ENCODE measurements around the gene MTTP. TPM values are rescaled to one million over a fixed set of nuclear protein-coding genes. Genes with fewer than 3 reads are reported as not detected.

Gene MTTP
- total RNA-seq, 1 donor from 2014 or later, result not detected

GRCh38 chr4:99645638-99646037, 71.0 kb downstream of the MTTP start:
- H3K9me3 Mint-ChIP-seq (ENCODE audit: low read depth), result no peaks in the 10 kb centered on the region
- DNase-seq (ENCODE audit: low spot score), result no peak
- H3K4me3 Mint-ChIP-seq (ENCODE audit: unreplicated experiment), result no peak overlapping the region
- H3K36me3 Mint-ChIP-seq (ENCODE audit: low read depth), result no peaks in the 10 kb centered on the region
- TF ChIP-seq CTCF (IDR thresholded peaks at IDR 0.05), result no peak
- no peaks in the 10 kb centered on the region for H3K4me1 Mint-ChIP-seq (ENCODE audit: low read depth)
- peaks cover 27% of the 10 kb centered on the region for H3K27me3 Mint-ChIP-seq (ENCODE audit: low read depth)
- H3K27ac Mint-ChIP-seq (ENCODE audit: unreplicated experiment), result no peak overlapping the region

DNA sequence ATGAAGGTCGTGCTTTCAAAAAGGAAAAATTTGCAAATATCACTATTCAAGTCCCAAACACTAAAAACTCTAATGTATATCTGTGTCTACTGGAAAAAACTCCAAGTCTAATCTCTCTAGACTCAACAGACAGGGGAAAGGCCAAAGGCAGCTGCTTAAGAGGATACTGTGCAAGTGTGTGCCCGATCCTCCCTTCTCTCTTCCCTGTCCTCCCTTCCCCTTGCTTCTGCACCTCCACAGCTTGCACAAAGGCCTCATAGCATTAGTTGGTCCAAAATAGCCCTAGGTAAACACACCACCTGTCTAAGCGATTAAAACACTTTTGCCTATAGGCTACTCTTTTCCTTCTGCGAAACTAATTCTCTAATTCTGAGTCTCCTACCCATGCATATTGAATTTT, 72.4 kb downstream of the MTTP start:
- Mint-ChIP-seq H3K4me1 (ENCODE audit: low read depth) (no peaks in the 10 kb centered on the region), H3K27ac (ENCODE audit: unreplicated experiment) (no peak overlapping the region), H3K27me3 (ENCODE audit: low read depth) (peaks cover 31% of the 10 kb centered on the region), H3K4me3 (ENCODE audit: unreplicated experiment) (no peak overlapping the region), H3K9me3 (ENCODE audit: low read depth) (no peaks in the 10 kb centered on the region), H3K36me3 (ENCODE audit: low read depth) (no peaks in the 10 kb centered on the region)
- no peak for TF ChIP-seq CTCF (IDR thresholded peaks at IDR 0.05)
- DNase-seq (ENCODE audit: low spot score), result no peak

- TF ChIP-seq CTCF (IDR thresholded peaks at IDR 0.05), result no peak
- Mint-ChIP-seq H3K27me3 (ENCODE audit: low read depth) (peaks cover 31% of the 10 kb centered on the region), H3K9me3 (ENCODE audit: low read depth) (no peaks in the 10 kb centered on the region), H3K4me1 (ENCODE audit: low read depth) (no peaks in the 10 kb centered on the region), H3K4me3 (ENCODE audit: unreplicated experiment) (no peak overlapping the region), H3K36me3 (ENCODE audit: low read depth) (no peaks in the 10 kb centered on the region), H3K27ac (ENCODE audit: unreplicated experiment) (no peak overlapping the region)
- no peak for DNase-seq (ENCODE audit: low spot score)
These were observed 73.7 kb downstream of the MTTP start for GRCh38 chr4:99648321-99648720.

DNA sequence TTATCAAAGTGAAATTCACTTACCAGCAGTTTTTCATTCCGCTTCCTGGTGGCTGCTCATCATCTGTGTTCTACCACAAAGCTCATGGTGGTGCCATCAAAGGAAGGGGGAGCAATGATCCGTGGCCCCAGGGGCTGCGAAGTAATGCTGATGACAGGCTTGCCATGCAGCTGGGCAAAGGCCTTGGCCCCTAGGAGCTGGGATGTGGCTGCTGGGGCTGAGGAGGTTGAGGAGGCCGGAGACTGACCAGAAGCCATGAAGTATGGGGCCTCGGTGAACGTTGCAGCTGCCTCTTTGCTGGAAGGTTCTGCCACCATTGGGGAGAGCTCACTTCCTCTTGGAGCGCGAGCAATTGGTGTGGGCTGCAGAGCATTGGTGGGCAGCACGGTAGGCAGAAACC, 74.6 kb downstream of the MTTP start:
- Mint-ChIP-seq H3K9me3 (ENCODE audit: low read depth) (no peaks in the 10 kb centered on the region), H3K4me3 (ENCODE audit: unreplicated experiment) (no peak overlapping the region), H3K4me1 (ENCODE audit: low read depth) (no peaks in the 10 kb centered on the region), H3K27ac (ENCODE audit: unreplicated experiment) (no peak overlapping the region), H3K36me3 (ENCODE audit: low read depth) (no peaks in the 10 kb centered on the region), H3K27me3 (ENCODE audit: low read depth) (peaks cover 28% of the 10 kb centered on the region)
- no peak for DNase-seq (ENCODE audit: low spot score)
- no peak for TF ChIP-seq CTCF (IDR thresholded peaks at IDR 0.05)

GRCh38 chr4:99649778-99650177, 75.2 kb downstream of the MTTP start:
- no peak overlapping the region for H3K27ac Mint-ChIP-seq (ENCODE audit: unreplicated experiment)
- peaks cover 5% of the 10 kb centered on the region for H3K4me1 Mint-ChIP-seq (ENCODE audit: low read depth)
- no peak for DNase-seq (ENCODE audit: low spot score)
- H3K9me3 Mint-ChIP-seq (ENCODE audit: low read depth), result no peaks in the 10 kb centered on the region
- TF ChIP-seq CTCF (IDR thresholded peaks at IDR 0.05), result no peak
- H3K4me3 Mint-ChIP-seq (ENCODE audit: unreplicated experiment), result no peak overlapping the region
- H3K27me3 Mint-ChIP-seq (ENCODE audit: low read depth), result peaks cover 26% of the 10 kb centered on the region
- no peaks in the 10 kb centered on the region for H3K36me3 Mint-ChIP-seq (ENCODE audit: low read depth)
